WTC11 (cell line): Measurements from ENCODE around the gene RBM28.

Source experiments
- ETV6 ChIP-seq: sonication (generic); formaldehyde crosslinking; IDR thresholded peaks from 2 replicates; pipeline ENCODE4 v1.8.1; 2022; ENCODE audit warnings: mild to moderate bottlenecking, missing genetic modification reagents
- JUN ChIP-seq: sonication (generic); formaldehyde crosslinking; IDR thresholded peaks from 2 replicates; pipeline ENCODE4 v1.8.0; 2023; ENCODE audit warnings: mild to moderate bottlenecking, missing genetic modification reagents
- ZNF121 ChIP-seq: sonication (generic); formaldehyde crosslinking; IDR thresholded peaks from 2 replicates; pipeline ENCODE4 v1.8.0; 2023; ENCODE audit warnings: missing genetic modification reagents
- ZNF396 ChIP-seq: fragments of 250-450 bp; sonication (Bioruptor Pico); IDR thresholded peaks from 2 replicates; pipeline ENCODE4 v1.8.0; 2021; ENCODE audit warnings: mild to moderate bottlenecking, moderate library complexity, borderline replicate concordance
- ZNF532 ChIP-seq: fragments of 250-450 bp; sonication (Bioruptor Pico); IDR thresholded peaks from 2 replicates; pipeline ENCODE4 v1.9.0; 2021; ENCODE audit warnings: mild to moderate bottlenecking, borderline replicate concordance
- TF ChIP-seq, protein P1 (sequence below): sonication (generic); formaldehyde crosslinking; IDR thresholded peaks from 2 replicates; pipeline ENCODE4 v1.8.1; 2022; ENCODE audit warnings: low read depth, mild to moderate bottlenecking, moderate library complexity, missing genetic modification reagents, borderline replicate concordance
- TF ChIP-seq, protein P2 (sequence below): sonication (generic); formaldehyde crosslinking; IDR thresholded peaks from 2 replicates; pipeline ENCODE4 v1.8.1; 2023; ENCODE audit warnings: mild to moderate bottlenecking, missing genetic modification reagents
- TF ChIP-seq, protein P3 (sequence below): sonication (generic); formaldehyde crosslinking; IDR thresholded peaks from 2 replicates; pipeline ENCODE4 v1.8.1; 2022; ENCODE audit warnings: low read depth, missing genetic modification reagents, borderline replicate concordance
- TF ChIP-seq, protein P4 (sequence below): fragments of 200-600 bp; IDR thresholded peaks from 2 replicates; pipeline ENCODE4 v1.8.0; 2022; ENCODE audit warnings: antibody characterized with exemption

DNA sequence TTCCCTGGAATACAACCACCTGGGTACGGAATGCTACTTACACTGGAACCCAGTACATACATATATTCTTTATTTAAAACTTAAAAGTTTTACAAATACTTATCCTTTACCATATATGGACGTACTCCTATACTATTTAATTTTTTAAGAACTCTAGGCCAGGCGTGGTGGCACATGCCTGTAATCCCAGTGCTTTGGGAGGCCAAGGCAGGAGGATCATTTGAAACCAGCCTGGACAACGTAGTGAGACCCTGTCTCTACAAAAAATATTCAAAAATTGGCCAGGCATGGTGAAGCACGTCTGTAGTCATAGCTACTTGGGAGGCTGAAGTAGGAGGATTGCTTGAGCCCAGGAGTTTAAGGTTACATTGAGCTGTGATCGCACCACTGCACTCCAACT is 2.0 kb downstream of the RBM28 start:
- TF ChIP-seq ZNF532 (CRISPR knock-in tag) (no peak), JUN (CRISPR knock-in tag) (no peak), ZNF396 (CRISPR knock-in tag) (no peak), ZNF121 (CRISPR knock-in tag) (no peak), ETV6 (CRISPR knock-in tag) (no peak)
- TF ChIP-seq, protein P1, sequence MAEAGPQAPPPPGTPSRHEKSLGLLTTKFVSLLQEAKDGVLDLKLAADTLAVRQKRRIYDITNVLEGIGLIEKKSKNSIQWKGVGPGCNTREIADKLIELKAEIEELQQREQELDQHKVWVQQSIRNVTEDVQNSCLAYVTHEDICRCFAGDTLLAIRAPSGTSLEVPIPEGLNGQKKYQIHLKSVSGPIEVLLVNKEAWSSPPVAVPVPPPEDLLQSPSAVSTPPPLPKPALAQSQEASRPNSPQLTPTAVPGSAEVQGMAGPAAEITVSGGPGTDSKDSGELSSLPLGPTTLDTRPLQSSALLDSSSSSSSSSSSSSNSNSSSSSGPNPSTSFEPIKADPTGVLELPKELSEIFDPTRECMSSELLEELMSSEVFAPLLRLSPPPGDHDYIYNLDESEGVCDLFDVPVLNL (CRISPR knock-in tag): no peak
- TF ChIP-seq, protein P2, sequence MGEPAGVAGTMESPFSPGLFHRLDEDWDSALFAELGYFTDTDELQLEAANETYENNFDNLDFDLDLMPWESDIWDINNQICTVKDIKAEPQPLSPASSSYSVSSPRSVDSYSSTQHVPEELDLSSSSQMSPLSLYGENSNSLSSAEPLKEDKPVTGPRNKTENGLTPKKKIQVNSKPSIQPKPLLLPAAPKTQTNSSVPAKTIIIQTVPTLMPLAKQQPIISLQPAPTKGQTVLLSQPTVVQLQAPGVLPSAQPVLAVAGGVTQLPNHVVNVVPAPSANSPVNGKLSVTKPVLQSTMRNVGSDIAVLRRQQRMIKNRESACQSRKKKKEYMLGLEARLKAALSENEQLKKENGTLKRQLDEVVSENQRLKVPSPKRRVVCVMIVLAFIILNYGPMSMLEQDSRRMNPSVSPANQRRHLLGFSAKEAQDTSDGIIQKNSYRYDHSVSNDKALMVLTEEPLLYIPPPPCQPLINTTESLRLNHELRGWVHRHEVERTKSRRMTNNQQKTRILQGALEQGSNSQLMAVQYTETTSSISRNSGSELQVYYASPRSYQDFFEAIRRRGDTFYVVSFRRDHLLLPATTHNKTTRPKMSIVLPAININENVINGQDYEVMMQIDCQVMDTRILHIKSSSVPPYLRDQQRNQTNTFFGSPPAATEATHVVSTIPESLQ (CRISPR knock-in tag): no peak
- TF ChIP-seq, protein P3, sequence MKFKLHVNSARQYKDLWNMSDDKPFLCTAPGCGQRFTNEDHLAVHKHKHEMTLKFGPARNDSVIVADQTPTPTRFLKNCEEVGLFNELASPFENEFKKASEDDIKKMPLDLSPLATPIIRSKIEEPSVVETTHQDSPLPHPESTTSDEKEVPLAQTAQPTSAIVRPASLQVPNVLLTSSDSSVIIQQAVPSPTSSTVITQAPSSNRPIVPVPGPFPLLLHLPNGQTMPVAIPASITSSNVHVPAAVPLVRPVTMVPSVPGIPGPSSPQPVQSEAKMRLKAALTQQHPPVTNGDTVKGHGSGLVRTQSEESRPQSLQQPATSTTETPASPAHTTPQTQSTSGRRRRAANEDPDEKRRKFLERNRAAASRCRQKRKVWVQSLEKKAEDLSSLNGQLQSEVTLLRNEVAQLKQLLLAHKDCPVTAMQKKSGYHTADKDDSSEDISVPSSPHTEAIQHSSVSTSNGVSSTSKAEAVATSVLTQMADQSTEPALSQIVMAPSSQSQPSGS (CRISPR knock-in tag): no peak
- TF ChIP-seq, protein P4, sequence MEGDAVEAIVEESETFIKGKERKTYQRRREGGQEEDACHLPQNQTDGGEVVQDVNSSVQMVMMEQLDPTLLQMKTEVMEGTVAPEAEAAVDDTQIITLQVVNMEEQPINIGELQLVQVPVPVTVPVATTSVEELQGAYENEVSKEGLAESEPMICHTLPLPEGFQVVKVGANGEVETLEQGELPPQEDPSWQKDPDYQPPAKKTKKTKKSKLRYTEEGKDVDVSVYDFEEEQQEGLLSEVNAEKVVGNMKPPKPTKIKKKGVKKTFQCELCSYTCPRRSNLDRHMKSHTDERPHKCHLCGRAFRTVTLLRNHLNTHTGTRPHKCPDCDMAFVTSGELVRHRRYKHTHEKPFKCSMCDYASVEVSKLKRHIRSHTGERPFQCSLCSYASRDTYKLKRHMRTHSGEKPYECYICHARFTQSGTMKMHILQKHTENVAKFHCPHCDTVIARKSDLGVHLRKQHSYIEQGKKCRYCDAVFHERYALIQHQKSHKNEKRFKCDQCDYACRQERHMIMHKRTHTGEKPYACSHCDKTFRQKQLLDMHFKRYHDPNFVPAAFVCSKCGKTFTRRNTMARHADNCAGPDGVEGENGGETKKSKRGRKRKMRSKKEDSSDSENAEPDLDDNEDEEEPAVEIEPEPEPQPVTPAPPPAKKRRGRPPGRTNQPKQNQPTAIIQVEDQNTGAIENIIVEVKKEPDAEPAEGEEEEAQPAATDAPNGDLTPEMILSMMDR: no peak
